GM21515 (cell line): ENCODE measurements around the gene CDKAL1.
"Not testable (repeated sequence)": the region's sequence is repeated elsewhere in the genome, so short reads cannot be mapped to it uniquely, and the experiment has no call there.

ENCODE experiments used
- ATAC-seq: cut with Tn5 transposase; IDR thresholded peaks from one replicate; pipeline ENCODE4 v1.9.1; 2021; ENCODE audit not compliant: unreplicated experiment

The CDKAL1 gene

GRCh38 chr6:20732896-20733295 lies 198.6 kb downstream of the CDKAL1 start:
- ATAC-seq: no peak

GRCh38 chr6:20737912-20738311 lies 203.7 kb downstream of the CDKAL1 start:
- no peak for ATAC-seq

GRCh38 chr6:20740088-20740487 lies 205.8 kb downstream of the CDKAL1 start:
- no peak for ATAC-seq

DNA sequence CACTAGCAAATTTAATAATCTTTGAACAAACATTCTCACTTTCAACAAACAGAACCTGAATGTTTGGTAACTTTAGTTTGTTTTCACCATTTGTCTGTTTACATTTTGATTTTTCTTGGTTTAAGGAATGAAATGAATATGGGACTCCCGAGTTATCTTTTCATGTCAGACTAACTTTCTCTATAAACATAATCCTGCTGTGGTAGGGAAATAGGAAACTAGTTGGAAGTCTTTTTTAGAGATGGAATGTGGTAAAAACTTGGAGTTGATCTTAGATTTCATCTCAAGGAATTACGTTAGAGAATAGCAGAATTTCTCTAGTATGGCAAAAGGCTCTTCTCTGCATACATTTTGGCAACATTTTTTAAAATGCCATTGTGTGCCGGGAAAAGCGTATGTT lies 206.5 kb downstream of the CDKAL1 start:
- no peak for ATAC-seq

DNA sequence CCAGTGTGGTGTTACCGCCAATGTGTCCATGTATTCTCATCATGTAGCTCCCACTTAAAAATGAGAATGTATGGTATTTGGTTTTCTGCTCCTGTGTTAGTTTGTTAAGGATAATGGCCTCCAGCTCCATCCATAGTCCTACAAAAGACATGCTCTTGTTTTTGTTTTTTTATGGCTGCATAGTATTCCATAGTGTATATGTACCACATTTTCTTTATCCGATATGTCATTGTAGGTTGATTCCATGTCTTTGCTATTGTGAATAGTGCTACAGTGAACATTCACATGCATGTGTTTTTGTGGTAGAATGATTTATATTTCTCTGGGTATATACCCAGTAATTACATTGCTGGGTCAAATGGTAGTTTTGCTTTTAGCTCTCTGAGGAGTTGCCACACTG lies 207.2 kb downstream of the CDKAL1 start:
- no peak for ATAC-seq

GRCh38 chr6:20744911-20745557 lies 210.8 kb downstream of the CDKAL1 start:
- ATAC-seq: no peak

DNA sequence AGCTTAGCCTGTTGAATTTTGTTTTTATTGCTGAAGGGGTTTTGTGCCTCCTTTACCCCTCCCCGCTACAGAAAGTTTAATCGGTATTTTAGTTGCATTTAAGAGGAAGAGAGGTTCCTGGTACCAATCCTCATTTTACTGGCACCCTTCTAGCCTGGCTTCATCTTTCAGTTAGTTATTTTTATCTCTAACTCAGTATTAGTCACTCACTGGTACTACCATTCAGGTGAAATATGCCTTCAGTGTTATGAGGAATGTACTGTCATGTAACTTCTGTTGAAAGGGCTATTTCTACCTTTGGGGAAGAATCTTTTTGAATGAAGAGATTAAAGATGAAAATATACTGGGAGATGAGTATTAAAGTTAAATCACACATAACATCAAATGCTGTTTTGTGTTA lies 211.8 kb downstream of the CDKAL1 start:
- ATAC-seq: no peak

DNA sequence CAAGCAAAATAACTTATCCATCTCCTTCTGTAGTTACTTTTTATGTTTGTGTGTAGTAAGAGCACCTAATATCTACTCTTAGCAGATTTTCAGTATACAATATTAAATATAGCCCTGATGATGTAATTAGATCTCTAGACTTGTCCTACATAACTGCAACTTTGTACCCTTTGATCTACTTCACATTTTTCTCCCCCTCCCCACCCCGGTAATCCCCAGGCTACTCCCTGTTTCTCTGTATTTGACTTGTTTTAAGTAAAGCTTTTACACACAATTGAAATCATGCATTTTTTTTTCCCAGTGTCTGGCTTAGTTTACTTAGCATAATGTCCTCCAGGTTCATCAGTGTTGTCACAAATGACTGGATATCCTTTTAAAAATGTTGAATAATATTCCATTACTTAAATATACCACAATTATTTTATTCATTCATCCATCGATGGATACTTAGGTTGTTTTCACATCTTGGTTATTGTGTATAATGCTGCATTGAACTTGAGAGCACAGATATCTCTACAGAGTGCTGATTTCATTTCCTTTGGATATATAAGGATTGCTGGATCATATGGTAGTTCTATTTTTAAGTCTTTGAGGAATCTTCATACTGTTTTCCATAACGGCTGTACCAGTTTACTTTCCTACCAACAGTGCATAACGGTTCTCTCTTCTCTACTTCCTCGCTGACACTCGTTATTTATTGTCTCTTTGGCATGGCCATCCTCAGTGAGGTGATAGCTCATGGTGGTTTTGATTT lies 212.7 kb downstream of the CDKAL1 start:
- ATAC-seq: no peak

- ATAC-seq: no peak
Measured at GRCh38 chr6:20747991-20748390, 213.7 kb downstream of the CDKAL1 start.

DNA sequence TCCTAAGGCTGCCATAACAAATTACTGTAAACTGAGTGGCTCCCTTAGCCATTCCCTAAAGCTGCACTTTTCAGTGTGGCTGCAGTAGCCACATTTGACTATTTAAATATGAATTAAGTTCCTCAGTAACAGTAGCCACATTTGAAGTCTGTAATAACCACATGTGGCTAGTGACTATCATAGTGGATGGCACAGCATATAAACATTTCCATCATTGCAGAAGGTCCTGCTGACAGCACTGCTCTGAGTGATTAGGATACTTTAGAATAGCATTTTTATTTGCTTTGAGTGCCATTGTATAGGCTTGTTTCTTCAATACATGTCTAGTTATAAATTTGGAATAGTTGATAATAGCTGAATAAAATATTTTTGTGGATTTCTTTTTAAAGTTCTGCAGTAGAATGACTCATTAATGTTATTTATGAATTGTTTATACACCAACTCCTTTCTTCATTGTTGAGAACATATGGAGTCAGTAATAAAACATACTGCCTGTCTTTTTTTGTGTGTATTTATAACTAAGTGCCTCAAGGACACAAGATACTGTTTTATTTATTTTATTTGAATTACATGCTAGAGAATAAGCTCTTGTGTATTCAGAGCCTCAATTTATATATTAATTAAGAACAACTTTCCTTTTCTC lies 217.2 kb downstream of the CDKAL1 start:
- no peak for ATAC-seq

GRCh38 chr6:20755631-20756030 lies 221.4 kb downstream of the CDKAL1 start:
- no peak for ATAC-seq

- ATAC-seq: not testable (repeated sequence)
Measured at GRCh38 chr6:20756584-20757147, 222.4 kb downstream of the CDKAL1 start.

GRCh38 chr6:20757761-20758160 lies 223.5 kb downstream of the CDKAL1 start:
- no peak for ATAC-seq

GRCh38 chr6:20763296-20763695 lies 229.0 kb downstream of the CDKAL1 start:
- no peak for ATAC-seq

GRCh38 chr6:20769631-20770030 lies 235.4 kb downstream of the CDKAL1 start:
- no peak for ATAC-seq

DNA sequence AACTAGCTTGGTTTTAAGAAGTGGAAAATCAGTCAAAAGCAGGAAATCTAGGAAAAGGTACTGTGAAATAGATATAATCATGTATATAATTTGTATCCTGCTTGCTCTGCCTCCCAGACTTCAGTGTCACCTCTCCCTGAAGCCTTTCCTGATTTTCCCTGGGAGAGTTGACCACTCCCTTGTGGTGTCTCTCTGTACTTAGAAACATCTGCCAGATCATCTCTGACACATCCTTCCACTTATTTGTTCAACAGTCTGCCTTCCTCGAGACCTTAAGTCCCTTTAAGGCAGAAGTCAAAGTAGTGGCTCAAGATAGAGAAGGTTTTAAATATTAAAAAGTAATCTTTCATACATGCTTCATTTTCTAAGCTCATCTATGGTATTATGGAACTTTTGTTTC lies 236.5 kb downstream of the CDKAL1 start:
- no peak for ATAC-seq

GRCh38 chr6:20771409-20771808 lies 237.2 kb downstream of the CDKAL1 start:
- ATAC-seq: no peak

- no peak for ATAC-seq
Measured at GRCh38 chr6:20773822-20774221, 239.6 kb downstream of the CDKAL1 start.

DNA sequence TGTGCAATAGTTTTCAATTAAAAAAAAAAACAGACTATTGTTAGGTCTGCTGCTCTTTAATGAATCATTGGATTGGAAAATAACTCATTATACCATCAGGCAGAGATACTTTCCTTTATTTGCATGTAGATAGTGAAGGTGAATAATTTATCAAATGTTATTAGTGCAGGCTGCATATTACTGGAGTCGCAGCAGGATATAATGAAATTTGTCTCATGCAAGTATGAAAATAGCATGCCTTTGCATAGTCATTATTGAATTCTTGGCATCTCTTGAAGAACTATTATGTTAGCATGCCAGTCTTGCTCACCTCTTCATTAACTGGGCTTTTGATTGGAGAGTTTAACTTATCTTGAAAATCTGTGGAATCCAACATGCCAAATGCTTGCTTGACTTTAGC lies 241.7 kb downstream of the CDKAL1 start:
- ATAC-seq: no peak

- no peak for ATAC-seq
Measured at GRCh38 chr6:20777801-20778200, 243.5 kb downstream of the CDKAL1 start.

DNA sequence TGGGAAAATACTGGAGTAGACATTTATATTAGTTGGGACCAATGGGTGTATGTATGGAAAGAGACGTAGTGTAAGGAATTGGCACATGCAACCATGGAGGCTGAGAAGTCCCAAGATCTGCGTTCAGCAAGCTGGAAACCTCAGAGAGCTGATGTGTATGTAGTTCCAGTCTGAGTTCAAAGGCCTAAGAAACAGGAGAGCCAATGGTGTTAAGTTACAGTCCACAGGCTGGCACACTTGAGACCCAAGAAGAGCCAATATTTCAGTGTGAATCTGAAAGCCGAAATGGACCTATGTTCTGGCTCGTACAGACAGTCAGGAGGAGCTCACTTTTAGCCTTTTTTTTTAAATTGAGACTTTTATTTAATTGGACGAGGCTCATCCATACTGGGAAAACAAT lies 244.2 kb downstream of the CDKAL1 start:
- no peak for ATAC-seq

DNA sequence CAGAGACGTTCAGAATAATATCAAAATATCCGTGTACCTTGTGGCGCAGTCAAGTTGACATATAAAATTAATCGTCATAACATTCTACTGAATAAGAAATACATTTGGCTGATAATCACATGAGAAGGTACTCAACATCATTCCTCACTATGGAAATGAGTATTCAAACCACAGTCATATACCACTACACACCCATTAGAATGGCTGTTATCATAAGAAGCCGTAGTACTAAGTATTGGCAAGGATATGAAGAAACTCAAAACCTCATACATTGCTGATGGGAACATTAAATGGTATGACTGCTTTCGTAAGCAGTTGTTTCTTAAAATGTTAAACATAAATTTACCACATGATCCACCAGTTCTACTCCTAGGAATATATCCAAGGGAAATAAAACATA lies 244.7 kb downstream of the CDKAL1 start:
- ATAC-seq: no peak
